Heart right ventricle (tissue), 16 donors: ENCODE data around the gene ST8SIA5. TPM values are rescaled to one million over a fixed set of nuclear protein-coding genes. Genes with fewer than 3 reads are reported as not detected.

Experiments used
- ATAC-seq, 8 donors: fragments of 200-7000 bp; cut with Tn5 transposase; one replicate each; pipeline ENCODE4 v1.9.1; 2020; ENCODE audit warnings: mild to moderate bottlenecking in 8 of 8, moderate library complexity in 8 of 8, moderate number of reproducible peaks in 1 of 8
- DNase-seq, 2 donors: peaks; one replicate each; pipeline ENCODE4 v3.0.0-alpha.2; 2020
- H3K27ac ChIP-seq, 10 donors: fragments of 200-600 bp; sonication (generic) in 2 of 10; one replicate each; pipeline versions ENCODE4 v1.5.0 to v1.8.0; 2020 to 2022; ENCODE audit warnings: mild to moderate bottlenecking in 3 of 10
- H3K27me3 ChIP-seq, 7 donors: fragments of 200-600 bp; one replicate each; pipeline ENCODE4 v1.8.0; 2021 to 2022; ENCODE audit warnings: mild to moderate bottlenecking in 2 of 7
- H3K36me3 ChIP-seq, 9 donors: fragments of 200-600 bp; sonication (generic) in 1 of 9; one replicate each; pipeline versions ENCODE4 v1.5.0 to v1.8.0; 2020 to 2022; ENCODE audit warnings: mild to moderate bottlenecking in 2 of 9
- H3K4me1 ChIP-seq, 9 donors: fragments of 200-600 bp; sonication (generic) in 1 of 9; one replicate each; pipeline versions ENCODE4 v1.5.0 to v1.8.0; 2020 to 2022; ENCODE audit warnings: mild to moderate bottlenecking in 4 of 9
- H3K4me3 ChIP-seq, 10 donors: fragments of 200-600 bp; sonication (generic) in 2 of 10; one replicate each; pipeline versions ENCODE4 v1.5.0 to v1.8.0; 2020 to 2022; ENCODE audit warnings: mild to moderate bottlenecking in 7 of 10, moderate library complexity in 2 of 10
- H3K9me3 ChIP-seq, 11 donors: fragments of 200-600 bp in 10 of 11; sonication (generic) in 2 of 11; one replicate each; pipeline versions ENCODE4 v1.5.0 to v1.8.0; 2013 to 2022; ENCODE audit warnings: mild to moderate bottlenecking in 2 of 11, control low read depth in 1 of 11, moderate library complexity in 1 of 11
- CTCF ChIP-seq, 9 donors: fragments of 200-600 bp; sonication (generic) in 2 of 9; IDR thresholded peaks; one replicate each; pipeline versions ENCODE4 v1.5.0 to v1.8.0; 2021 to 2022; ENCODE audit warnings: antibody characterized with exemption in 9 of 9, mild to moderate bottlenecking in 5 of 9, moderate library complexity in 1 of 9
- WGBS, 2 donors: extraction: QIAGEN DNeasy Blood & Tissue Kit; methylation state at CpG; one replicate each; pipeline ENCODE4 v1.1.7; 2013; ENCODE audit warnings: inconsistent platforms in 1 of 2; 5-methylcytosine and 5-hydroxymethylcytosine counted together
- intact Hi-C, 10 donors: fragments of 100-400 bp; cut with DNase I; formaldehyde crosslinking; loops; one replicate each; pipeline versions ENCODE4 v1.11.1 to v1.14.2; 2022
- polyA plus RNA-seq, 2 donors: library from polyadenylated mRNA; stranded (reverse); fragments of 200-250 nt; gene quantifications; one replicate each; pipeline ENCODE4 v1.2.3, GENCODE V29; 2013
- total RNA-seq, 10 donors: library from RNA; stranded (reverse); fragmentation: NEBNext Ultra II Directional in 3 of 10; extraction: Animal tissue kit (Norgen Biotek cat#: 25700) in 3 of 10; gene quantifications; one replicate each; pipeline versions ENCODE4 v1.2.1 to v1.2.4, GENCODE V29; 2021 to 2023
- donor health status: Arrhythmogenic right ventricular cardiomyopathy.
- donor health status: ischemic (EF 13 %, LVEDD 7.1; RV severe dilation, severe dysfunction).
- donor health status: healthy with polysubstance abuse.
- donor health status: DM: no; HTN: yes; CAD: no.
- donor health status: DM: no; HTN: no; CAD: no.
- donor health status: ischemic (EF 25% LVEDD 6.9; RV normal size, moderate dysfunction).
- donor health status: ischemic (EF 25% LVEDD 5.7; RV mildly dilated, moderate dysfunction).
- donor health status: healthy.
- donor health status: DM: yes; HTN: yes; CAD: no.
- donor health status: Ischemic cardiomyopathy.
- donor health status: ischemic (EF 35%, LVEDD 5.7; RV mildly dilated, moderate dysfunction).
- donor health status: nonischemic (EF 11% LVEDD 7.7; RV severe dilation, severe dysfunction).
- donor health status: DM: yes; HTN: yes; CAD: no.
- donor health status: PGD.
- donor health status: ischemic (EF 29% LVEDD 5.4; RV normal size, mild dysfunction).
- donor health status: nonischemic (EF 23%, LVEDD 6.1; RV moderate dilation, normal function).

Gene ST8SIA5
- total and polyA plus RNA-seq, 12 donors, result 1.0 to 16.8 (median 5.1) TPM

- no peak overlapping the region for H3K4me3 ChIP-seq
- TF ChIP-seq CTCF (IDR thresholded peaks at IDR 0.05), result no peak
- ATAC-seq (no peak), DNase-seq (no peak)
- intact Hi-C loops, result no loop called here
- H3K4me1 ChIP-seq, result peaks cover 5 to 44% (median 21%) of the 10 kb centered on the region in 9 donors
- H3K36me3 ChIP-seq, result no peaks in the 10 kb centered on the region
- no peaks in the 10 kb centered on the region for H3K9me3 ChIP-seq
- no peaks in the 10 kb centered on the region for H3K27me3 ChIP-seq
- WGBS, 2 donors, result 77 to 89% methylated on average over 2 of the region's 2 CpGs
- no peak overlapping the region for H3K27ac ChIP-seq
Observed at GRCh38 chr18:46716827-46717226, 40.0 kb downstream of the ST8SIA5 start.

GRCh38 chr18:46716336-46716735, 40.5 kb downstream of the ST8SIA5 start:
- no peak overlapping the region for H3K4me3 ChIP-seq
- TF ChIP-seq CTCF (IDR thresholded peaks at IDR 0.05), result no peak
- H3K4me1 ChIP-seq, result peaks cover 8 to 47% (median 26%) of the 10 kb centered on the region in 9 donors
- ATAC-seq (no peak), DNase-seq (no peak)
- intact Hi-C loops, result no loop called here
- H3K9me3 ChIP-seq, result no peaks in the 10 kb centered on the region
- H3K27me3 ChIP-seq, result no peaks in the 10 kb centered on the region
- no peak overlapping the region for H3K27ac ChIP-seq
- no peaks in the 10 kb centered on the region for H3K36me3 ChIP-seq
- 94 to 95% methylated on average over 5 of the region's 5 CpGs for WGBS, 2 donors

- ATAC-seq (no peak), DNase-seq (no peak)
- H3K4me1 ChIP-seq, result peaks cover 8 to 57% (median 35%) of the 10 kb centered on the region in 9 donors
- intact Hi-C loops, result no loop called here
- WGBS, 2 donors, result 80 to 85% methylated on average over 5 of the region's 5 CpGs
- no peak overlapping the region for H3K4me3 ChIP-seq
- no peak for TF ChIP-seq CTCF (IDR thresholded peaks at IDR 0.05)
- no peaks in the 10 kb centered on the region for H3K36me3 ChIP-seq
- no peaks in the 10 kb centered on the region for H3K27me3 ChIP-seq
- H3K9me3 ChIP-seq, result no peaks in the 10 kb centered on the region
- H3K27ac ChIP-seq, result no peak overlapping the region
Observed at GRCh38 chr18:46715062-46715461, 41.8 kb downstream of the ST8SIA5 start.

GRCh38 chr18:46712406-46712805, 44.4 kb downstream of the ST8SIA5 start:
- H3K4me3 ChIP-seq, result no peak overlapping the region
- H3K9me3 ChIP-seq, result no peaks in the 10 kb centered on the region
- WGBS, 2 donors, result 37 to 62% methylated on average over 5 of the region's 5 CpGs
- DNase-seq, result peak in 1 of 2 donors; percentile 30
- intact Hi-C loops, result loop anchor here in 3 of 10 donors (5.0 kb wide), 2 partner anchors 45 to 50 kb away; partner anchors contain the start of gene ST8SIA5 (in 2 of the 3)
- no peaks in the 10 kb centered on the region for H3K27me3 ChIP-seq
- H3K27ac ChIP-seq, result peak overlapping the region in 7 of 10 donors; percentile 63 to 87 (median 84)
- TF ChIP-seq CTCF (IDR thresholded peaks at IDR 0.05), result no peak
- peaks cover 7 to 35% (median 20%) of the 10 kb centered on the region in 9 donors for H3K4me1 ChIP-seq
- H3K36me3 ChIP-seq, result no peaks in the 10 kb centered on the region
- ATAC-seq, result peak in 7 of 8 donors; percentile 27 to 66 (median 44)
